ENCODE results near the gene GSDME. TPM values are rescaled to one million over a fixed set of nuclear protein-coding genes. Genes with fewer than 3 reads are reported as not detected.

GSDME gene
- total and polyA plus RNA-seq, 7 experiments from 2014 or later, result 0.41 to 5.0 (median 0.80) TPM; not detected in 1

DNA sequence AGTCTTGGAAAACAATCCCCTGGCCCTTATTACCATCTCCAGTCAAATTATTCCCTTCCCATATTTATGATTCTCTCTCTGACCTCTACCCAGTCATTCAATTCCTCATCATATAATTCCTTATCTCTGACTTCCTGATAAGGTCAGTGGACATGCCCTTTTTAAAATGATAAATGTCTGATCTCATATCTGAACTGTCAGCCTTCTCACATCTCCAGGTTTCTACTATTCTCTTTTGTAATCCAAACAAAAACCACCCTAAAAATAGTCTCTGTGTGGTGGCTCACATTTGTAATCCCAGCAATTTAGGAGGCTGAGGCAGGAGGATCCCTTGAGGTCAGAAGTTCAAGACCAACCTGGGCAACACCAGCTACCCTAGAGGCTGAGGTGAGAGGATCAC is 11.9 kb downstream of the GSDME start:
- no peak overlapping the region for H3K4me3 ChIP-seq (ENCODE audit: low read length)
- no peak for DNase-seq
- intact Hi-C loops (cut with micrococcal nuclease), result no loop called here
- peaks cover 0 to 4% (median 0%) of the 10 kb centered on the region in 11 donors for H3K9me3 Mint-ChIP-seq
- H3K4me1 ChIP-seq (ENCODE audit: control insufficient read depth in 2 of 2, insufficient read depth in 2 of 2, low read length in 2 of 2), result no peaks in the 10 kb centered on the region
- H3K36me3 Mint-ChIP-seq, result peaks cover 0 to 4% (median 0%) of the 10 kb centered on the region in 5 donors
- no peaks in the 10 kb centered on the region for H3K9me3 ChIP-seq (ENCODE audit: control insufficient read depth in 2 of 3, low read length in 3 of 3)
- H3K27me3 Mint-ChIP-seq, result peaks cover 3 to 31% (median 8%) of the 10 kb centered on the region in 5 donors
- ChIA-PET CTCF (interaction anchor here (0.6 kb wide), 1 partner anchor 17 kb away, joined by 3 read pairs; no protein-coding TSS in a partner anchor), POLR2A (no interaction called here)
- no peak overlapping the region for H3K27ac ChIP-seq (ENCODE audit: low read depth, low read length)
- ATAC-seq, result no peak
- H3K27ac Mint-ChIP-seq, result no peak overlapping the region
- H3K36me3 ChIP-seq (ENCODE audit: control insufficient read depth in 2 of 3, insufficient read depth in 3 of 3, low read length in 3 of 3), result no peaks in the 10 kb centered on the region
- H3K4me1 Mint-ChIP-seq, result no peaks in the 10 kb centered on the region
- no peaks in the 10 kb centered on the region for H3K27me3 ChIP-seq (ENCODE audit: control insufficient read depth in 2 of 2, insufficient read depth in 2 of 2, low read length in 2 of 2)
- H3K4me3 Mint-ChIP-seq, result no peak overlapping the region

DNA sequence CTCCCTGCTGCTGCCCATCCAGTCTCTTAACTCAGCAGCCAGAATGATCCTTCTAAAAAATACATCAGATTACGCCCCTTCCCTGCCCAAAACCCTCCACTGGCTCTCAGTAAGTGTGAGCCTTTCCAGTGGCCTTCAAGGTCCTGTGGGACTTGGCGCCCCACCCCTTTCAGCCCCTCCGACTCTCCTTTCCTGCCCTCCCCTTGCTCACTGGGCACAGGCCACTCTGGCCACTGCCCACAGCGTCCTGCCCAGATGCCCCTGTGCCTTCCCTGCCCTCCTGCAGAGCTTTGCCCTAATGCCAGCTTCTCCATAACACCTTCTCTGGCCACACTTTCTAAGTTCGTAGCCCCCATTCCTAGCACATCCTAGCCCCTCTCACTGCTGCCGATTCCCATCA is 13.8 kb downstream of the GSDME start:
- H3K4me1 ChIP-seq (ENCODE audit: control insufficient read depth in 2 of 2, insufficient read depth in 2 of 2, low read length in 2 of 2), result no peaks in the 10 kb centered on the region
- H3K27me3 ChIP-seq (ENCODE audit: control insufficient read depth in 2 of 2, insufficient read depth in 2 of 2, low read length in 2 of 2), result no peaks in the 10 kb centered on the region
- ChIA-PET POLR2A (interaction anchor here (0.8 kb wide), 1 partner anchor 71 kb away, joined by 3 read pairs; no protein-coding TSS in a partner anchor), CTCF (no interaction called here)
- H3K27ac ChIP-seq (ENCODE audit: low read depth, low read length), result no peak overlapping the region
- Mint-ChIP-seq H3K9me3 (peaks cover 0 to 10% (median 5%) of the 10 kb centered on the region in 11 donors), H3K27me3 (peaks cover 7 to 25% (median 12%) of the 10 kb centered on the region in 5 donors), H3K36me3 (no peaks in the 10 kb centered on the region), H3K4me3 (no peak overlapping the region), H3K27ac (no peak overlapping the region), H3K4me1 (no peaks in the 10 kb centered on the region)
- ATAC-seq (no peak), DNase-seq (no peak)
- intact Hi-C loops (cut with micrococcal nuclease), result no loop called here
- no peaks in the 10 kb centered on the region for H3K36me3 ChIP-seq (ENCODE audit: control insufficient read depth in 2 of 3, insufficient read depth in 3 of 3, low read length in 3 of 3)
- no peak overlapping the region for H3K4me3 ChIP-seq (ENCODE audit: low read length)
- H3K9me3 ChIP-seq (ENCODE audit: control insufficient read depth in 2 of 3, low read length in 3 of 3), result no peaks in the 10 kb centered on the region

DNA sequence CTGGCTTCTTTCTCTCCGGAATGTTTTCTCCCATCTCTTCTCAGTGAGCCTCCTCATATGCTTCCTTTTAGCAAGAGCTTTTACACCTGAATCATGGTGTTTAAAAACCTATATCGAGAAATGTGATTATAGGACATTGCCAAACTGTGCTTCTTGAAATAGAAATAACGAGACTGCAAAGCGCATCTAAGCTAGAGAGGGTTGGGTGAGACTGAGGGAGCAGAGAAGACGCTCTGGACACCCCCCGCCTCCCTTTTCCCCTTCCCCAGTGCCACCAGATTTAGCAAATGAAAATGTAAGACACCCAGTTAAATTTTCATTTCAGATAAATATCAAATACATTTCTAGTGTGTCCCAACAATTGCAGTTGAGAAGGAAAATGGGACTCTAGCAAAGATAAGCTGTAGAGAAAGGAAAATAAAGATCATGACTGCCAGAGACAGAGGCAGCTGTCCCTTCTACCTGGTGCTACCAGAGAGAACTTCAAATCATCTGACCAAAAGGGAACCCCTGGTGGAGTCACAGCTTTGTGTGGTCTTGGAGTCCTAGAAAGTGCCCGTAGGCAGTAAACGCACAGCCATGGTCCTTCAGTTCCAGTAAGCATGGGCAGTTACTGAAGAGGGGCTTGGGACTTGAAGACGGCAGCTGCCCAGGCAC is 14.6 kb downstream of the GSDME start:
- Histone ChIP-seq H3K27ac (ENCODE audit: low read depth, low read length) (no peak overlapping the region), H3K27me3 (ENCODE audit: control insufficient read depth in 2 of 2, insufficient read depth in 2 of 2, low read length in 2 of 2) (no peaks in the 10 kb centered on the region), H3K4me1 (ENCODE audit: control insufficient read depth in 2 of 2, insufficient read depth in 2 of 2, low read length in 2 of 2) (no peaks in the 10 kb centered on the region), H3K9me3 (ENCODE audit: control insufficient read depth in 2 of 3, low read length in 3 of 3) (no peaks in the 10 kb centered on the region), H3K4me3 (ENCODE audit: low read length) (no peak overlapping the region), H3K36me3 (ENCODE audit: control insufficient read depth in 2 of 3, insufficient read depth in 3 of 3, low read length in 3 of 3) (no peaks in the 10 kb centered on the region)
- H3K27me3 Mint-ChIP-seq, result peaks cover 8 to 25% (median 14%) of the 10 kb centered on the region in 5 donors
- H3K4me1 Mint-ChIP-seq, result no peaks in the 10 kb centered on the region
- POLR2A ChIA-PET, result interaction anchor here (0.8 kb wide), 1 partner anchor 70 kb away, joined by 3 read pairs; no protein-coding TSS in a partner anchor
- peaks cover 0 to 19% (median 13%) of the 10 kb centered on the region in 11 donors for H3K9me3 Mint-ChIP-seq
- no peak overlapping the region for H3K27ac Mint-ChIP-seq
- H3K36me3 Mint-ChIP-seq, result peaks cover 0 to 2% (median 0%) of the 10 kb centered on the region in 5 donors
- CTCF ChIA-PET, result interaction anchor here (0.8 kb wide), 1 partner anchor 9 kb away, joined by 3 read pairs; no protein-coding TSS in a partner anchor
- no peak for DNase-seq
- ATAC-seq, result no peak
- intact Hi-C loops (cut with micrococcal nuclease), result no loop called here
- no peak overlapping the region for H3K4me3 Mint-ChIP-seq

DNA sequence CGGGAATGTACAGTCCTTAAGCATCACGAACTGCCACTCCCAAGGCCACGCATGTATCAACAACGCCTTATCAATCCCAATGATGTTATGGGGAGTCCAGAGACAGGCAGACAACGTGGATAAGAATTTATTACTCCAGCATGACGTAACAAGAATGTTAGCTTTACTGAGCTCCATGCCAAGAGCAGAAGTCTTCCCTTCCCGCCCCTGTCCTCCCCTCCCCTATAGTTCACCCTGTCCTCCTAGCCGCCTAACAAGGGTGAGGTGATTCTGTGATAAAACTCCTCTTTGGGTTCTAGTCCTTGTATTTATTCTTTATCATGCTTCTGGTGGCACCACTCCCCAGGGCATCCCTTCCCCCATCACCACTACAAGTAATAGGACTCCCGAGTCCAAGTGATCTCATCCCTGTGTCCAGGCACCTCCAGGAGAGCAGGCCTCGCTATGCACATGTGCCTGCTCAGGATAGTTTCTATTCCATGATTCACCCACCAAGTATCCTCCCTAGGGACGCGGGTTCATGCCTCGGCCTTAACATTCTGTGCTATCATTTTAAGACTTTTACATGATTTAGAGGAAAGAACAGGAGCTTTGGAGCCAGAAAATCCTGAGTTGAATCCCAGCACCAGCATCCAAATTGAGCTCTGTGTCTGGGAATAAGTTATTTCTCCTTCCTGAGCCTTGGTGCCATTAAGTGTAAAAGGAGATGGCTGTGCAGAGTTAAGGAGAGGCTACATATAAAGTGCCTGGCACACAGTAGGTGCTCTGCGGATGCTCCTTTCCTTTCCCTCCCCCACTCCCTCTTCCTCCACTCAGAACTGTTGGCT is 15.4 kb downstream of the GSDME start:
- ATAC-seq, result no peak
- Histone ChIP-seq H3K4me1 (ENCODE audit: control insufficient read depth in 2 of 2, insufficient read depth in 2 of 2, low read length in 2 of 2) (no peaks in the 10 kb centered on the region), H3K4me3 (ENCODE audit: low read length) (no peak overlapping the region), H3K27me3 (ENCODE audit: control insufficient read depth in 2 of 2, insufficient read depth in 2 of 2, low read length in 2 of 2) (no peaks in the 10 kb centered on the region), H3K9me3 (ENCODE audit: control insufficient read depth in 2 of 3, low read length in 3 of 3) (no peaks in the 10 kb centered on the region), H3K27ac (ENCODE audit: low read depth, low read length) (no peak overlapping the region), H3K36me3 (ENCODE audit: control insufficient read depth in 2 of 3, insufficient read depth in 3 of 3, low read length in 3 of 3) (no peaks in the 10 kb centered on the region)
- Mint-ChIP-seq H3K36me3 (peaks cover 0 to 2% (median 0%) of the 10 kb centered on the region in 5 donors), H3K9me3 (peaks cover 0 to 26% (median 15%) of the 10 kb centered on the region in 11 donors), H3K27me3 (peaks cover 8 to 22% (median 19%) of the 10 kb centered on the region in 5 donors), H3K27ac (no peak overlapping the region), H3K4me3 (no peak overlapping the region), H3K4me1 (no peaks in the 10 kb centered on the region)
- ChIA-PET POLR2A (no interaction called here), CTCF (interaction anchor here (0.8 kb wide), 1 partner anchor 10 kb away, joined by 3 read pairs; no protein-coding TSS in a partner anchor)
- intact Hi-C loops (cut with micrococcal nuclease), result no loop called here
- no peak for DNase-seq

DNA sequence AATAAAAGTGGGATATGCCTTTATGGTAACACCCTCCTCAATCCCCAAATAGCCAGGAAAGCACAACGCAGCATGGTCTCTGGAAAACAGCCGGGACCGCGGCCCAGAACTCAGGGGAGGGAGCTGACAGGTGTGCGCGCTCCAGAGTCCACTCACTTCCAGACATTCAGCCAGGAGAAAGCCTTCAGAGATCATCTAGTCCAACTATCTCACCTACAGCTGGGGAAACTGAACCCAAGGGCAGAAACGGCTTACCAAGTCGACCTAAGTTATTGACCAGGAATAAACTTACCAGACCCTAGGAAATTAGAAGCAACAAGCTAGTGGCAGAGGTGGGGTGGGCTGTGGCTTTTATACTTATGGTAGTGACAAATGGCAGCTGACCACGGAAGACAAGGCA is 16.4 kb downstream of the GSDME start:
- no peak overlapping the region for H3K27ac ChIP-seq (ENCODE audit: low read depth, low read length)
- DNase-seq (no peak), ATAC-seq (no peak)
- intact Hi-C loops (cut with micrococcal nuclease), result no loop called here
- Mint-ChIP-seq H3K27ac (no peak overlapping the region), H3K27me3 (peaks cover 12 to 28% (median 25%) of the 10 kb centered on the region in 5 donors), H3K36me3 (peaks cover 0 to 4% (median 0%) of the 10 kb centered on the region in 5 donors), H3K9me3 (peaks cover 0 to 36% (median 19%) of the 10 kb centered on the region in 11 donors), H3K4me1 (no peaks in the 10 kb centered on the region), H3K4me3 (no peak overlapping the region)
- ChIA-PET CTCF (no interaction called here), POLR2A (no interaction called here)
- H3K4me1 ChIP-seq (ENCODE audit: control insufficient read depth in 2 of 2, insufficient read depth in 2 of 2, low read length in 2 of 2), result no peaks in the 10 kb centered on the region
- H3K27me3 ChIP-seq (ENCODE audit: control insufficient read depth in 2 of 2, insufficient read depth in 2 of 2, low read length in 2 of 2), result no peaks in the 10 kb centered on the region
- H3K36me3 ChIP-seq (ENCODE audit: control insufficient read depth in 2 of 3, insufficient read depth in 3 of 3, low read length in 3 of 3), result no peaks in the 10 kb centered on the region
- no peaks in the 10 kb centered on the region for H3K9me3 ChIP-seq (ENCODE audit: control insufficient read depth in 2 of 3, low read length in 3 of 3)
- H3K4me3 ChIP-seq (ENCODE audit: low read length), result no peak overlapping the region

DNA sequence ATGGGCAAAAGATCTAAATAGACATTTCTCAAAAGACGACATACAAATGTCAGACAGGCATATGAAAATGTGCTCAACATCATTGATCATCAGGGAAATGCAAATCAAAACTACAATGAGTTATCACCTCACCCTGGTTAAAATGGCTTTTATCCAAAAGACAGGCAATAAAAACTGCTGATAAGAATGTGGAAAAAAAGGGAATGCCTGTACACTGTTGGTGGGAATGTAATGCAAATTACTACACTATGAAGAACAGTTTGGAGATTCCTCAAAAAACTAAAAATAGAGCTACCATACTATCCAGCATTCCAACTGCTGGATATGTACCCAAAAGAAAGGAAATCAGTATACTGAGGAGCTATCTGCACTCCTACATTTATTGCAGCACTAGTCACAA is 18.0 kb downstream of the GSDME start:
- Mint-ChIP-seq H3K27me3 (peaks cover 12 to 35% (median 29%) of the 10 kb centered on the region in 5 donors), H3K36me3 (peaks cover 0 to 8% (median 5%) of the 10 kb centered on the region in 5 donors), H3K27ac (no peak overlapping the region), H3K9me3 (peaks cover 0 to 48% (median 22%) of the 10 kb centered on the region in 11 donors), H3K4me1 (no peaks in the 10 kb centered on the region), H3K4me3 (no peak overlapping the region)
- Histone ChIP-seq H3K9me3 (ENCODE audit: control insufficient read depth in 2 of 3, low read length in 3 of 3) (no peaks in the 10 kb centered on the region), H3K36me3 (ENCODE audit: control insufficient read depth in 2 of 3, insufficient read depth in 3 of 3, low read length in 3 of 3) (no peaks in the 10 kb centered on the region), H3K4me1 (ENCODE audit: control insufficient read depth in 2 of 2, insufficient read depth in 2 of 2, low read length in 2 of 2) (no peaks in the 10 kb centered on the region), H3K27me3 (ENCODE audit: control insufficient read depth in 2 of 2, insufficient read depth in 2 of 2, low read length in 2 of 2) (no peaks in the 10 kb centered on the region), H3K4me3 (ENCODE audit: low read length) (no peak overlapping the region), H3K27ac (ENCODE audit: low read depth, low read length) (no peak overlapping the region)
- CTCF ChIA-PET, result interaction anchor here (0.9 kb wide), 1 partner anchor 359 kb away, joined by 3 read pairs; no protein-coding TSS in a partner anchor
- DNase-seq, result no peak
- intact Hi-C loops (cut with micrococcal nuclease), result no loop called here
- no peak for ATAC-seq
- POLR2A ChIA-PET, result no interaction called here

Measured in naive thymus-derived CD4-positive, alpha-beta T cell (primary cell).